OCI-LY7 (cell line): ENCODE data around the gene SDC3. TPM values are rescaled to one million over a fixed set of nuclear protein-coding genes. Genes with fewer than 3 reads are reported as not detected.

ENCODE experiments used
- BruUV-seq: library from RNA; stranded (reverse); fragments of 400-500 nt; replicated peaks from 2 replicates; lab custom pipeline; 2021; lab: Mats Ljungman, UMichigan
- CTCF ChIA-PET: fragments of 300-600 bp; sonication (Branson Sonifier 250); formaldehyde crosslinking; loops from one replicate; lab custom pipeline; 2022; ENCODE audit warnings: antibody characterized with exemption; ENCODE audit not compliant: unreplicated experiment; lab: Charles Lee
- POLR2A ChIA-PET: fragments of 300-600 bp; sonication (Branson Sonifier 250); formaldehyde crosslinking; loops from one replicate; lab custom pipeline; 2022; ENCODE audit warnings: antibody characterized with exemption; lab: Charles Lee
- DNase-seq: peaks from one replicate; pipeline ENCODE4 v3.0.0-alpha.2; 2015; ENCODE audit warnings: low spot score
- H2AFZ ChIP-seq: fragments of 200-600 bp; sonication (generic), shearing (Covaris generic); 2 replicates; pipeline ENCODE4 v1.6.1; 2014; ENCODE audit warnings: mild to moderate bottlenecking, antibody characterized with exemption, low read length, moderate library complexity
- H3K27ac ChIP-seq: fragments of 200-600 bp; sonication (generic); 2 replicates; pipeline ENCODE4 v1.5.1; 2014; ENCODE audit warnings: mixed run types, low read depth, mild to moderate bottlenecking, moderate library complexity, low read length, inconsistent platforms; ENCODE audit not compliant: poor library complexity, severe bottlenecking
- H3K36me3 ChIP-seq: fragments of 200-600 bp; sonication (generic); 2 replicates; pipeline ENCODE4 v1.6.1; 2014; ENCODE audit warnings: mild to moderate bottlenecking, antibody characterized with exemption, low read length, moderate library complexity, mixed read lengths; ENCODE audit not compliant: insufficient read depth
- H3K4me1 ChIP-seq: fragments of 200-600 bp; sonication (generic); 2 replicates; pipeline ENCODE4 v1.5.1; 2014; ENCODE audit warnings: mild to moderate bottlenecking, low read length; ENCODE audit not compliant: insufficient read depth, poor library complexity, severe bottlenecking
- H3K4me2 ChIP-seq: fragments of 200-600 bp; sonication (generic); 2 replicates; pipeline ENCODE4 v1.6.1; 2014; ENCODE audit warnings: mild to moderate bottlenecking, low read length
- H3K4me3 ChIP-seq: fragments of 200-600 bp; sonication (generic); 2 replicates; pipeline ENCODE4 v1.5.1; 2014; ENCODE audit warnings: mild to moderate bottlenecking, low read depth, low read length; ENCODE audit not compliant: poor library complexity, severe bottlenecking
- H3K79me2 ChIP-seq: fragments of 200-600 bp; sonication (generic); 2 replicates; pipeline ENCODE4 v1.6.1; 2016; ENCODE audit warnings: low read depth, mild to moderate bottlenecking, low read length, moderate library complexity, mixed read lengths; ENCODE audit not compliant: insufficient read depth
- H3K9me2 ChIP-seq: fragments of 200-600 bp; sonication (generic); 2 replicates; pipeline ENCODE4 v1.6.1; 2016; ENCODE audit warnings: mild to moderate bottlenecking, low read length, mixed read lengths; ENCODE audit not compliant: insufficient read depth
- H3K9me3 ChIP-seq: fragments of 200-600 bp; sonication (generic); 2 replicates; pipeline ENCODE4 v1.6.1; 2014; ENCODE audit warnings: mild to moderate bottlenecking, mixed run types, low read length, mixed read lengths
- H4K20me1 ChIP-seq: fragments of 200-600 bp; sonication (generic); 2 replicates; pipeline ENCODE4 v1.6.1; 2014; ENCODE audit warnings: mild to moderate bottlenecking, antibody characterized with exemption, low read length, moderate library complexity, mixed read lengths; ENCODE audit not compliant: insufficient read depth
- CTCF ChIP-seq: fragments of 200-600 bp; sonication (generic); conservative IDR thresholded peaks from 2 replicates; pipeline ENCODE4 v1.5.1; 2014; ENCODE audit warnings: mild to moderate bottlenecking, antibody characterized with exemption, low read length, moderate library complexity, mixed read lengths
- EZH2phosphoT487 ChIP-seq: fragments of 200-600 bp; sonication (generic); IDR thresholded peaks from 2 replicates; pipeline ENCODE4 v1.6.1; 2018; ENCODE audit warnings: low read depth, borderline replicate concordance, mild to moderate bottlenecking, mixed run types, antibody characterized with exemption, low read length, moderate library complexity, mixed read lengths
- intact Hi-C: fragments of 100-400 bp; cut with micrococcal nuclease; formaldehyde crosslinking; loops from one replicate; pipeline ENCODE4 v1.10.0; 2022; ENCODE audit not compliant: unreplicated experiment
- total RNA-seq, 2 experiments: library from RNA; depleted of rRNA in 1 of 2; stranded (reverse); fragments of >200 nt in 1 of 2; shearing (Covaris generic) in 1 of 2; gene quantifications; 2 replicates each; pipeline ENCODE4 v1.2.3, GENCODE V29; 2014 to 2022

SDC3 gene
- total RNA-seq, 2 experiments from 2014 or later = not detected

GRCh38 chr1:30844631-30845030 is 63.9 kb downstream of the SDC3 start:
- no peak for TF ChIP-seq CTCF
- TF ChIP-seq EZH2phosphoT487 = no peak
- H3K36me3 ChIP-seq = no peaks in the 10 kb centered on the region
- ChIA-PET POLR2A (no interaction called here), CTCF (no interaction called here)
- no peaks in the 10 kb centered on the region for H3K79me2 ChIP-seq
- H3K27ac ChIP-seq = no peak overlapping the region
- no peaks in the 10 kb centered on the region; the same call in 1 of the 2 replicates for H4K20me1 ChIP-seq
- DNase-seq = no peak
- H3K4me3 ChIP-seq = no peak overlapping the region
- H3K4me2 ChIP-seq = no peak overlapping the region
- no peak overlapping the region for H2AFZ ChIP-seq
- no peaks in the 10 kb centered on the region for H3K9me3 ChIP-seq
- no peaks in the 10 kb centered on the region for H3K4me1 ChIP-seq
- no TSS peak for BruUV-seq
- intact Hi-C loops = no loop called here
- H3K9me2 ChIP-seq = no peaks in the 10 kb centered on the region

GRCh38 chr1:30842697-30843354 is 65.7 kb downstream of the SDC3 start:
- no peaks in the 10 kb centered on the region for H3K79me2 ChIP-seq
- no peak overlapping the region for H3K4me3 ChIP-seq
- no peak overlapping the region for H3K27ac ChIP-seq
- H2AFZ ChIP-seq = no peak overlapping the region
- intact Hi-C loops = no loop called here
- no TSS peak for BruUV-seq
- DNase-seq = no peak
- no peaks in the 10 kb centered on the region for H3K4me1 ChIP-seq
- H3K36me3 ChIP-seq = no peaks in the 10 kb centered on the region
- no peak overlapping the region for H3K4me2 ChIP-seq
- no peak for TF ChIP-seq EZH2phosphoT487
- TF ChIP-seq CTCF = no peak
- no peaks in the 10 kb centered on the region for H3K9me2 ChIP-seq
- CTCF ChIA-PET = no interaction called here
- no peaks in the 10 kb centered on the region for H3K9me3 ChIP-seq
- H4K20me1 ChIP-seq = no peaks in the 10 kb centered on the region; the same call in 1 of the 2 replicates
- POLR2A ChIA-PET = interaction anchor here (0.6 kb wide), 1 partner anchor 651 kb away, joined by 3 read pairs; no protein-coding TSS in a partner anchor

GRCh38 chr1:30840904-30841598 is 67.5 kb downstream of the SDC3 start:
- Histone ChIP-seq H3K4me1 (no peaks in the 10 kb centered on the region), H3K4me2 (no peak overlapping the region), H3K27ac (no peak overlapping the region), H3K36me3 (no peaks in the 10 kb centered on the region), H3K9me3 (no peaks in the 10 kb centered on the region), H2AFZ (no peak overlapping the region), H3K79me2 (no peaks in the 10 kb centered on the region), H3K4me3 (no peak overlapping the region), H4K20me1 (no peaks in the 10 kb centered on the region; the same call in 1 of the 2 replicates), H3K9me2 (no peaks in the 10 kb centered on the region)
- ChIA-PET CTCF (no interaction called here), POLR2A (no interaction called here)
- intact Hi-C loops = no loop called here
- no peak for TF ChIP-seq CTCF
- no TSS peak for BruUV-seq
- no peak for DNase-seq
